HG02798 (cell line): ENCODE measurements around the gene DCBLD2.

ENCODE experiments used
- ATAC-seq: cut with Tn5 transposase; IDR thresholded peaks from one replicate; pipeline ENCODE4 v1.9.1; 2021; ENCODE audit warnings: mild to moderate bottlenecking; ENCODE audit not compliant: unreplicated experiment, poor library complexity

DCBLD2 gene

GRCh38 chr3:98798820-98799219 is 102.7 kb downstream of the DCBLD2 start:
- no peak for ATAC-seq

DNA sequence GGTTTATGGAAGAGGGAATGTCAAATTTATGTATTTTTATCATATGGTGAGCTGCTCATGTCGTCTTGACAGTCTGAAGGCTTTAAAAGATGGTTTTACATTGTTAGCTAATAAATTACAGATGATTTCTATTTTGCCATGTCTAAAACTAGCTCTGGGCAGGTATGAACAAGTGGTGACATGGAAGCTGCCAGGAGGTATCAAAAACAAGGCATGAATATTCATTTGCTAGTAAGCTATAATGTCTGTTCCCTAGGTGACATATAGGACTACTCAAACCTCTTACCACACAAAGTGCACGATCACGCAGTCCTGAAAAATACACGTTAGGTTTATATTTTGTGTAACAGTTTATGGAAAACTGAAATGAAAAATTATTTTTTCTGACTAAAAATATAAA is 103.6 kb downstream of the DCBLD2 start:
- no peak for ATAC-seq

- ATAC-seq, result no peak
Measured at GRCh38 chr3:98796334-98796733, 105.2 kb downstream of the DCBLD2 start.

DNA sequence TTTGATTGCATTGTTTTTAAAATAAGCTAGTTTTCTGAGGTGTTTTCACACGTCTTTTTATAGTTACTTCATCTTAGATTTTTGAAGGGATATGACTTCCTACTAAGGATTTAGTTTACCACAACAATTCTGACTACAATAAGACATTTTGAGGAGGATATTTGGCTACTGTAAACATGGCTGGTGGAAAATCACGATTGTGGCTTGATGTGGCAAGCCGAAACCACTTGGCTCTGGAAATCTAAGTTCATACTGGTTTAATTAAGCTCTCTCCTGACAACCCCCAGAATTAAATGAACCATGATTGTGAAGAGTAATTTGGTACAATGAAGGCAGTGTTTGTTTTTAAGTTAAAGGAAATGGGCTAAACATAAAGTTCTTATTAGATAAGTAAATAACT is 107.5 kb downstream of the DCBLD2 start:
- ATAC-seq, result no peak

GRCh38 chr3:98791341-98792325 is 109.9 kb downstream of the DCBLD2 start:
- ATAC-seq, result no peak

- ATAC-seq, result no peak
Measured at GRCh38 chr3:98788651-98789050, 112.8 kb downstream of the DCBLD2 start.

- no peak for ATAC-seq
Measured at GRCh38 chr3:98787181-98787580, 114.3 kb downstream of the DCBLD2 start.

- no peak for ATAC-seq
Measured at GRCh38 chr3:98786364-98787006, 115.0 kb downstream of the DCBLD2 start.

- no peak for ATAC-seq
Measured at GRCh38 chr3:98784666-98785600, 116.6 kb downstream of the DCBLD2 start.

GRCh38 chr3:98784042-98784441 is 117.5 kb downstream of the DCBLD2 start:
- no peak for ATAC-seq

DNA sequence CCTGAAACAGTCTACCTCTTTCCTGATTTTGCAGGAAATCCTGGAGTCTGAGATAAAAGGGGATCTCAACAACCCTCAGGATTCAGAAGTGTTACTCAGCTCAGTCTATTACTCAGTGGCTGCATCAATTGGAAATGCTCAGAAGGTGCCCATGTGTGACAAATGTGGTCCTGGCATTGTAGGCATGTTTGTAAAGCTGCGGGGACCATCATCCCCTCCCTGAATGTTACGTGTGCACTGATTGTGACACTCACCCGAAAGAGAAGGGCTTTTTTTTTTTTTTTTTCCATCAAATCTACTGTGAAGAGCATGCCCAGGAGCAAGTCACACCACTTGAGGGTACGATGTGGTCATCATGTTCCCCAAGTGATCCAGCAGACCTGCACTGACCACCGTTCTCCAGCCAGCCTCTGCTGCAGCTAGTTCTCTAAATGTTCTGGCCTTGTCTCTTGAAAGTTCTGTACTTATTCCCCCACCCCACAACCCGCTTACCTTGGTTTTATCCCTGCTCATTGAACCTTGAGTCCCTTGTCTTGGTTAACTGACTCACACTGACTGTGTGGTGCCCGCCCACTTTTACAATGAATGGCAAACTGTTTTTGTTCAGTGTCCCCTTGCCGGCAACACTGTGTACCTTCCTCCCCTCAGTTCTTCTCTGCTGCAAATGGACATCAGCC is 118.5 kb downstream of the DCBLD2 start:
- no peak for ATAC-seq

DNA sequence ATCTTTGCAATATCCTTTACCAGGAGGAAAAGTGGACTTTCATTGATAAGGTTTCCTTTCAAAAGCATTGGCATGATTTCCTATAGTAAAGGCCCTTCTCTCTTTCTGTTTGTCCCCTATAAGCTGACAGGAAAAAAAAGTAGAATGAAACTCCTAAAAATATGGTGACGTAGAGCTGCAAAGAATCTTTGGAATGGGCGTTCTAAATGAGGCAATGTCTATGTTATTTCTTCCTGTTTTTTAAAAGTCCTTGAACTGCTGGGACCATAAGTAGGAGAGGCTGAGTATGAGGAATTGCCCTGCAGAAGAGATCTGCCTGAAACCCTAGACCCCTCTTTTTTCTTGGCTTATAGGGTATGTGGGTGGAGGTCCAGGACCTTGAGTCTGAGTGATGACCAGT is 121.2 kb downstream of the DCBLD2 start:
- no peak for ATAC-seq

DNA sequence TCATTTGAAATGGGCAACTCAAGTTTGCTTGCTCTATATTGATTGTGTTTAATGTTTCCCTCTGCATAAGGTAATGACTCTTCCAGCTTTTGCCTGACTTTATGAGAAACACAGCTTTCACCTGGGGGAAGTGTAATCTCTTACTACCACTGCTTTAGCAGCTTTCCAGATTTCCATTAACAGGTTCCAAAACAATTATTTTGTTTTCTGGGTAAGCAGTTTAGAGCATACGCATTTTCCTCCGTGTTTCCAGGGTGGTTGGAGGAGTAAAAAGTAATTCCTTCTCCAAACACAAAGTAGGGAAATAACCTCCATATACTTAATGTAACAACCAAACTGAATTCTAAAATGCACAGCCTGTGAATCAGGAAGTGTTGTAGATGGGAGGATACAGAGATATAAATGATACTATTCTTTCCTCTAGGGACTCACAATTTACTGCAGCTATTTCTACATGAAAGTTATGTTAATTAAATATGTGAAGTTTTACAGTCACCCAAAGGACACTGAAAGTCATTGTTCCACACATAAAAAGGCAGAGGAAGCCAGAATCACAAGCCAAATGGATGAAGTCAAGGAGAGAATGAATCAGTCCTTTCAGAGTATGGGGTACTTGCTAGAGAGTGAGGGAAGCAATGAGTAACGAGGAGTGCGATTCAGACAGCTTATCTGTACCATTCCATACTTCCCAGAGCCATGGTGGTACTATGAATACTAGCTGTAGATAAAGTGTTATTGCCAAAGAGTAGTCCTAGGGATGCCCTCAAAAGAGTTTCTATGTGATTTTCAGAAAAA is 121.8 kb downstream of the DCBLD2 start:
- ATAC-seq, result no peak

GRCh38 chr3:98778852-98779413 is 122.6 kb downstream of the DCBLD2 start:
- ATAC-seq, result no peak

DNA sequence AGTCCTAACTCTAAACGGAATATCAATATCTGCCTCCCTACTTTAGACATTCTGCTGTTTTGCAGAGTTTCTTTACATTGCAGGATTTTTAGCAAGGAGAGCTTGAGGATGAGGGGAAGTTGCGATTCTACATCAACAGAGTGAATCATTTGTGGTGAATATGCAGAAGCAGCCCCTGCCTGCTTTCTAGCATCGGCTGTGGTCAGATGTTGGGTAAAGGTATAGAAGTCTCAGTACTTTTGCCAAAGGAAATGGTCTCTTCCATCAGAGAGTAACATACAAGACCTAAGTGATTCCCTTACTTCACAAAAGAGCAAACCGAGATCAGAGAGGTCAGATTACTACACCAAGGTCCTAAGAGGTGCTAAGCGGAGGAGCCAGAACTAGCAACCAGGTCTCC is 123.1 kb downstream of the DCBLD2 start:
- no peak for ATAC-seq

DNA sequence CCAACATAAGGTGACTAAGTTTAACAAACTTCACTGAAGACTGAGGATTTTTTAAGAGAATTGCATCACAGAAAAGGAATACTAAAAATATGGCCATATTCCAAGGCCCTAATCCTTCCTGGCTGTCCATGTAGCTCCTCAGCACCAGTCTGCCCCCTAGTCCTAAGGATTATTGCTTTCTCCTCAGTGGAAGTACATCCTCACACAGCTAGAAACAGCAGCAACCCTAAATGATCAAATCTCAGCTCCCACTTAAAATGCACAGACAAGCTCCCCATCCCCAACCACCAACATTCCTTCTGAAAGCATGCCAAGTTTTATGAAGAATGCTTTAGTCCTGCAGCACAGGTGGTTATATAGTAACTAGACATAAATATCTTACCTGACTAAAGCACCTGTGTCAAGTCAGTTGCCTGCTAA is 123.7 kb downstream of the DCBLD2 start:
- no peak for ATAC-seq

GRCh38 chr3:98777286-98777685 is 124.2 kb downstream of the DCBLD2 start:
- no peak for ATAC-seq

GRCh38 chr3:98776140-98776493 is 125.4 kb downstream of the DCBLD2 start:
- ATAC-seq, result peak; percentile 7
